ENCODE measurements around the gene DOCK4.
A peak's percentile ranks its signal among the peaks of the same experiment; 100 is the strongest.

DOCK4 gene

GRCh38 chr7:112079673-112080072 is 126.5 kb downstream of the DOCK4 start:
- TF ChIP-seq CTCF (IDR thresholded peaks at IDR 0.05; ENCODE audit: control extremely low read depth, extremely low read depth, low read depth, missing control alignments), result peak; percentile 4
- DNase-seq (ENCODE audit: extremely low spot score), result no peak
- CTCF ChIA-PET, result interaction anchor here (1.2 to 1.9 kb wide), 4 partner anchors 9 to 27 kb away, joined by 3 to 5 read pairs (median 4); no protein-coding TSS in a partner anchor
- POLR2A ChIA-PET, result no interaction called here

- CTCF ChIA-PET, result interaction anchor here (1.5 to 1.9 kb wide), 3 partner anchors 15 to 22 kb away, joined by 4 to 5 read pairs (median 4); no protein-coding TSS in a partner anchor
- TF ChIP-seq CTCF (IDR thresholded peaks at IDR 0.05; ENCODE audit: control extremely low read depth, extremely low read depth, low read depth, missing control alignments), result no peak
- no peak for DNase-seq (ENCODE audit: extremely low spot score)
- POLR2A ChIA-PET, result no interaction called here
Measured at GRCh38 chr7:112079122-112079521, 127.1 kb downstream of the DOCK4 start.

GRCh38 chr7:112076324-112076723 is 129.9 kb downstream of the DOCK4 start:
- TF ChIP-seq CTCF (IDR thresholded peaks at IDR 0.05; ENCODE audit: control extremely low read depth, extremely low read depth, low read depth, missing control alignments), result no peak
- ChIA-PET POLR2A (no interaction called here), CTCF (no interaction called here)
- DNase-seq (ENCODE audit: extremely low spot score), result no peak

- no peak for DNase-seq (ENCODE audit: extremely low spot score)
- POLR2A ChIA-PET, result no interaction called here
- TF ChIP-seq CTCF (IDR thresholded peaks at IDR 0.05; ENCODE audit: control extremely low read depth, extremely low read depth, low read depth, missing control alignments), result no peak
- CTCF ChIA-PET, result interaction anchor here (1.1 kb wide), 1 partner anchor 13 kb away, joined by 3 read pairs; no protein-coding TSS in a partner anchor
Measured at GRCh38 chr7:112074464-112074863, 131.7 kb downstream of the DOCK4 start.

- TF ChIP-seq CTCF (IDR thresholded peaks at IDR 0.05; ENCODE audit: control extremely low read depth, extremely low read depth, low read depth, missing control alignments), result no peak
- no peak for DNase-seq (ENCODE audit: extremely low spot score)
- CTCF ChIA-PET, result interaction anchor here (1.5 kb wide), 1 partner anchor 9 kb away, joined by 3 read pairs; no protein-coding TSS in a partner anchor
- POLR2A ChIA-PET, result no interaction called here
Measured at GRCh38 chr7:112073530-112073929, 132.7 kb downstream of the DOCK4 start.

- ChIA-PET POLR2A (no interaction called here), CTCF (interaction anchor here (1.5 to 1.6 kb wide), 3 partner anchors 9 to 24 kb away, joined by 3 read pairs; no protein-coding TSS in a partner anchor)
- TF ChIP-seq CTCF (IDR thresholded peaks at IDR 0.05; ENCODE audit: control extremely low read depth, extremely low read depth, low read depth, missing control alignments), result no peak
- DNase-seq (ENCODE audit: extremely low spot score), result no peak
Measured at GRCh38 chr7:112072541-112073245, 133.5 kb downstream of the DOCK4 start.

All from GM10248 (cell line).